Subcutaneous abdominal adipose tissue (tissue), 5 donors: ENCODE data around the gene PHOX2A.

Experiments used
- H3K27ac ChIP-seq: one replicate; pipeline ENCODE4 v1.7.0; 2013; ENCODE audit warnings: low read depth, mild to moderate bottlenecking, inconsistent platforms, low read length, moderate library complexity
- H3K27me3 ChIP-seq, 5 donors: one replicate each; pipeline ENCODE4 v1.7.0; 2013; ENCODE audit warnings: low read length in 5 of 5, inconsistent platforms in 1 of 5; ENCODE audit not compliant: control insufficient read depth in 5 of 5, insufficient read depth in 4 of 5
- H3K36me3 ChIP-seq, 5 donors: one replicate each; pipeline ENCODE4 v1.7.0; 2013; ENCODE audit warnings: low read length in 5 of 5; ENCODE audit not compliant: control insufficient read depth in 5 of 5, insufficient read depth in 5 of 5
- H3K4me1 ChIP-seq, 5 donors: one replicate each; pipeline ENCODE4 v1.7.0; 2013; ENCODE audit warnings: low read length in 5 of 5, mild to moderate bottlenecking in 3 of 5, moderate library complexity in 1 of 5; ENCODE audit not compliant: control insufficient read depth in 5 of 5, insufficient read depth in 5 of 5
- H3K4me3 ChIP-seq, 5 donors: one replicate each; pipeline ENCODE4 v1.7.0; 2013; ENCODE audit warnings: low read length in 5 of 5, low read depth in 1 of 5
- H3K9ac ChIP-seq, 5 donors: one replicate each; pipeline ENCODE4 v1.7.0; 2013; ENCODE audit warnings: low read length in 5 of 5, mild to moderate bottlenecking in 4 of 5, moderate library complexity in 3 of 5
- H3K9me3 ChIP-seq, 5 donors: one replicate each; pipeline ENCODE4 v1.7.0; 2013; ENCODE audit warnings: low read length in 5 of 5; ENCODE audit not compliant: control insufficient read depth in 5 of 5
- donor health status: healthy.
- donor health status: healthy.
- donor health status: healthy.
- donor health status: healthy.
- donor health status: healthy.

Gene PHOX2A

DNA sequence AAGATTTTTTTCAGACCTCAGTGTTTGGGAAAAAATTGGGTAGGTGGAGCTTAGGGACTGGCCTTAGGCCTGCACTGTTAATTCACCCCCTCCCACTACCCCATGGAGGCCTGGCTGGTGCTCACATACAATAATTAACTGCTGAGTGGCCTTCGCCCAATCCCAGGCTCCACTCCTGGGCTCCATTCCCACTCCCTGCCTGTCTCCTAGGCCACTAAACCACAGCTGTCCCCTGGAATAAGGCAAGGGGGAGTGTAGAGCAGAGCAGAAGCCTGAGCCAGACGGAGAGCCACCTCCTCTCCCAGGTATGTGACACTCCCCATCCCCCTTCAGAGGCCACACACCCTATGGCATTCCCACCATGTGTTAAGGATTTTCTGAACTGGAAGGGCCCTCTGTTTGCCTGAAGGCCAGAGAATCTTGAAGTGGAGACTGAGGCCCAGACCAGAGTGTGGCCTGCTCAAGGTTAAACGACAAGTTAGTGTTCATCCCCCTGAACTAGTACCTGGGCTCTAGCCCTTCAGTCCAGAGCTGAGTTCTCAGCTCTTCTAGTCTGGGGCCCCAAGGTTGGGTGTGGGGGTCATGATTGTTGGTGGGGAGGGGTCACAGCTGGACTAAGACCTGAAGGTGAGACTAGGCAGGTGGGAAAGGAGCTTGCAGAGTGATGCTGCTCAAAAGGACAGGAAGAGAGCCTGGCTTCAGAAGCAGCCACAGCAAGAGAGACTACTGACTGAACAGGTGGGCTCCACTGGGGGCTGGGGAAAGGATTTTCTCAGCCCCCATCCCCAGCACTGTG, 54.3 kb downstream of the PHOX2A start:
- Histone ChIP-seq H3K36me3 (no peaks in the 10 kb centered on the region), H3K27ac (no peak overlapping the region), H3K4me3 (no peak overlapping the region), H3K9me3 (no peaks in the 10 kb centered on the region), H3K4me1 (no peaks in the 10 kb centered on the region), H3K9ac (no peak overlapping the region), H3K27me3 (no peaks in the 10 kb centered on the region)
